ENCODE data around the gene GRIK5.

DNA sequence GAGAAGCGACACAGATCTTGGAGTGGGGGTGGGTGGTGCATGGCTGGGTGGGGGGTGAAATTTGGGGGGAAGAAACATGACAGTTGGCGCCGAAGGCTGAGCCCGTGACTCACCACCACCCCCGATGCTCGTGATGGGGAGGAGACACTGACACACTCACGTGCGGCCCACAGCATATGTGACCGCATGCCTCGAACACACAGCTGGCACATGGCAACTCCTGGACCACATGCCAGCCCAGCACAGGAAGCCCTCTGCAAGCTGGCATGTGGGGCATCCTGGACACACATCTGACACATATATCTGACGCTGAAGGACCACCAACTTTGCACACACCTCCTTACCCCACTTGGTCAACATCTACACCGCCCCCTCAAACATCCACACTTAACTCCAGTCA, 1.2 kb upstream of the GRIK5 start:
- TF ChIP-seq POLR2A (IDR thresholded peaks at IDR 0.05; ENCODE audit: extremely low read depth, insufficient read length) = no peak
- TF ChIP-seq, protein P1, sequence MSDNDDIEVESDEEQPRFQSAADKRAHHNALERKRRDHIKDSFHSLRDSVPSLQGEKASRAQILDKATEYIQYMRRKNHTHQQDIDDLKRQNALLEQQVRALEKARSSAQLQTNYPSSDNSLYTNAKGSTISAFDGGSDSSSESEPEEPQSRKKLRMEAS (IDR thresholded peaks at IDR 0.05; ENCODE audit: low read depth, low read length) = no peak

All from NB4 (cell line).